Measurements from ENCODE around the gene DHX38.

- TF ChIP-seq NFRKB (IDR thresholded peaks at IDR 0.05) (no peak), FOXA1 (IDR thresholded peaks at IDR 0.05) (no peak), SP1 (IDR thresholded peaks at IDR 0.05) (no peak), SUZ12 (IDR thresholded peaks at IDR 0.05) (no peak), L3MBTL2 (conservative IDR thresholded peaks at IDR 0.05) (no peak), ZNF384 (IDR thresholded peaks at IDR 0.05) (no peak)
Observed at GRCh38 chr16:72055911-72056310, 37.7 kb upstream of the DHX38 start.
